22Rv1 (cell line): ENCODE data around the gene PIH1D1.

Experiments used
- CTCF ChIP-seq: fragments of 450-650 bp; IDR thresholded peaks from 2 replicates; pipeline ENCODE4 v1.5.1; 2017; ENCODE audit warnings: mild to moderate bottlenecking
- ZFX ChIP-seq: fragments of 450-650 bp; IDR thresholded peaks from 2 replicates; pipeline ENCODE4 v1.6.1; 2017; ENCODE audit warnings: antibody characterized with exemption, borderline replicate concordance

GRCh38 chr19:49423071-49423984, 28.3 kb downstream of the PIH1D1 start, which contains the start of gene PTH2:
- no peak for TF ChIP-seq CTCF
- TF ChIP-seq ZFX: no peak
